ENCODE results near the gene DIP2A.

DIP2A gene

DNA sequence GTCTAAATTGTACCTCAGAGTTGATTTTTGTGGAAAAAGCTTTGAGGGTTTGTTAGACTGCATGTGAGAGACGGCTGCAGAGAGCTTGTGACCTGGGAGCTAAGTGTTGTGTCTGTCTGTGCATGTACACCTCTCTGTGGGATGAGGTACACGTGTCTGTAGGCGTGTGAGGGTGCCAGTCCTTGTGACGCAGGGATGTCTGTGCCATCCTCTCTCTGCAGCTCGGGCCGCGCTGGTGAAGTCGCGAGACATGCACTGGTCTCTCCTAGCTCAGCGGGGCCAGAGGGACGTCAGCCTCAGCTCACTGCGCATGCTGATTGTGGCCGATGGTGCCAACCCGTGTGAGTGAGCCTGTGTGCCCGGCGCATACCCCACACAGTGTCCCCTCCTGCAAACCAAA is 79.6 kb downstream of the DIP2A start:
- DNase-seq: no peak

- DNase-seq: no peak
Observed at GRCh38 chr21:46538851-46539666, 80.4 kb downstream of the DIP2A start.

DNA sequence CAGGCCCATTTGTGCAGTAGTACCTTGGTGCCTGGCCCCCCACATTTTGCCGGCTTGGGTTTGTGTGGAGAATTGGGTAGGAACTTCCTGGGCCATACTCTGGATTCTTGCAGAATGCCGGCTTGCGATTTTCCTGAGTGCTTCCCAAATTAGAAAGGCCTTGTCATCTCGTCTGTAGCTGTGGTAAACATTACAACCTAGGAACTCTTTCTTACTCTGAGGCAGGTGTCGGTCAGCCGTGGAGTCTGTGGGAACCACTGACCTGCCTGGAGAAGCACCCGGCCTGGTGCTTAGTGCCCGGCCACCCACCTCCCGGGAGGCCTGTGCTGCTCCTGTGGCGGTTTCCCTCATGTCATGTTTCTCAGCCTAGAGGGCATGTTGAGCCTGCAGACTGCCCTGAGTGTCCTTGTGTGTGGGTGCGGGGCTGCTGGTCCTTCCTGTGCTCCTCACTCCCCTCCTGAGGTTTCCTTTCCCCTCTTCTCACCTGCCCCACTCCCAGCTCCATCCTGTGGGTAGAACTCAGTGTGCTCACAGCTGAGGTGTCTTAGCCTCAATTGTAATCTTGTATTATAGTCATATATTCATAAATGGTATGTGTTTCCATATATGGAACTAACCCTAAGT is 81.5 kb downstream of the DIP2A start:
- no peak for DNase-seq

DNA sequence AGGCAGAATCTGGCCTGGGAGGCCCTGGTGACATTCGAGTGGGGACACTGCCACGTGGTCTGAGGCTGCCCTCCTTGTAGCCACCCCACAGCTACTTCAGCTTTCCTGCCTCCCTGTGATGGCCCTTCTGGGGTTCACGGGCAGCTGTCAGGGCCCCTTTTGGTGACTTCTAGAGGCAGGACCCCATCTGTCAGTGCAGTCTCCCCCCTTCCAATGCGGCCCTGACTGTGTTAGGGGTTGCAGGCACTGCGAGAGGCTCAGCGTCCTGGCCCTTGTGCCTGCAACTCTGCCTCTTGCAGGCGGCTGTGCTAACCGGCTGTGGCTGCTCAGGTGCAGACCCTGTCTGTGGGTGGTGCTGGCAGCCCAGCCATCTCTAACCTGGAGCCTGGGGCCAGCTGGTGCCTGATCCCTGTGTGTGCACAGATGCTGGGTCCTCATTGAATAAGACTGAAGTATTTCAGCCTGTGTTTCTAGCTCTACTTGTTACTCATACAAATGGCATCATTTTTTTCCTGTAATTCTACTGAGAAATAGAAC is 84.0 kb downstream of the DIP2A start:
- no peak for DNase-seq

DNA sequence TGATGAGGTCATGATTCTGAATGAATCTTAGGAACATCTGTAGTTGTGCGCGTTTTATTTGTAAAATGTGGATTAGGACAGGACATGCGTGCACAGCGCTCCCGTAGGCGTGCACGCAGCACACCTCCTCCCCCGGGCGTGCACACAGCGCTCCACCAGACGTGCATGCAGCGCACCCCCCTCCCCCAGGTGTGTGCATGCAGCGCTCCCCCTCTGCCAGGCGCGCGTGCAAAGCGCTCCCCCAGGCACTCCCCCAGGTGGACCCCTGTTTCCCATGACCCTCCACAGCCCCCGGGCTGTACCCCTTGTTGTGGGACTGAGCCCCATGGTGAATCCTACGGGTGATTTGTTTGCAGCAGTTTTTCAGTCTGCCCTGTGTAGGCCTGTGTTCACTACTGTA is 84.6 kb downstream of the DIP2A start:
- DNase-seq: no peak

- DNase-seq: no peak
Observed at GRCh38 chr21:46544003-46544402, 85.3 kb downstream of the DIP2A start.

DNA sequence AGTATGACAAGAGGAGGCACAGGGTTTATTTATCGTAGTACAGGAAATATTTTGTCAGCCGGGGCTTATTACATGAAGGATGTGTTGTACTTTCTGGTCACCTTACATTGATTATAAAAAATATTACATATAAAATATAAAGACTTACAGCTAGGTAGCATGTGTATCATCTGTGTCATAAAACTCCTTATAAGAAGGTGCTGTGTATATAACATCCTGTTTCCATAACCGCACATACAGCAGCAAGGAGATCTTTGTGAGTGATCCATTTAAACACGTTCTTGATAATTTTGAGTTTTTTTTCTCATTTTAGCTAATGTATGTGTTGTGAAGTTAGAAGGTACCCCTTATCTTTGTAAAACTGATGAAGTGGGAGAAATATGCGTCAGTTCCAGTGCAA is 86.1 kb downstream of the DIP2A start:
- no peak for DNase-seq

GRCh38 chr21:46545363-46545762 is 86.7 kb downstream of the DIP2A start:
- no peak for DNase-seq

- no peak for DNase-seq
Observed at GRCh38 chr21:46545911-46546310, 87.2 kb downstream of the DIP2A start.

- DNase-seq: no peak
Observed at GRCh38 chr21:46546799-46547198, 88.1 kb downstream of the DIP2A start.

DNA sequence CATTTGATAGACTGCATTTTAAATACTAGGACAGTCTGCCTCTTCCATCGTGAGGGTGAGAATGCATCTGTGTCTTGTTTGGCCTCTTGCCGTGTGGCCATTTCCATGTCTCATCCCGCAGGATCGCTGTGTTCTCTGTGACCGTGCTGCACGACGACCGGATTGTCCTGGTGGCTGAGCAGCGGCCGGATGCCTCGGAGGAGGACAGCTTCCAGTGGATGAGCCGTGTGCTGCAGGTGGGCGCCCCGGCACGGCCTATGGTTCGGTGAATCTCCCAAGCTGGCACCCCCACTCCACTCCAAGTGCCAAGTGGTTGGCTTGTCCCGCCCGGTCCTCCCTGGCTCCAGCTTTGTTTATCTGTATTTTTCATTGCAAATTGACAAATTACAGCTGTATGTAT is 91.0 kb downstream of the DIP2A start:
- no peak for DNase-seq

DNA sequence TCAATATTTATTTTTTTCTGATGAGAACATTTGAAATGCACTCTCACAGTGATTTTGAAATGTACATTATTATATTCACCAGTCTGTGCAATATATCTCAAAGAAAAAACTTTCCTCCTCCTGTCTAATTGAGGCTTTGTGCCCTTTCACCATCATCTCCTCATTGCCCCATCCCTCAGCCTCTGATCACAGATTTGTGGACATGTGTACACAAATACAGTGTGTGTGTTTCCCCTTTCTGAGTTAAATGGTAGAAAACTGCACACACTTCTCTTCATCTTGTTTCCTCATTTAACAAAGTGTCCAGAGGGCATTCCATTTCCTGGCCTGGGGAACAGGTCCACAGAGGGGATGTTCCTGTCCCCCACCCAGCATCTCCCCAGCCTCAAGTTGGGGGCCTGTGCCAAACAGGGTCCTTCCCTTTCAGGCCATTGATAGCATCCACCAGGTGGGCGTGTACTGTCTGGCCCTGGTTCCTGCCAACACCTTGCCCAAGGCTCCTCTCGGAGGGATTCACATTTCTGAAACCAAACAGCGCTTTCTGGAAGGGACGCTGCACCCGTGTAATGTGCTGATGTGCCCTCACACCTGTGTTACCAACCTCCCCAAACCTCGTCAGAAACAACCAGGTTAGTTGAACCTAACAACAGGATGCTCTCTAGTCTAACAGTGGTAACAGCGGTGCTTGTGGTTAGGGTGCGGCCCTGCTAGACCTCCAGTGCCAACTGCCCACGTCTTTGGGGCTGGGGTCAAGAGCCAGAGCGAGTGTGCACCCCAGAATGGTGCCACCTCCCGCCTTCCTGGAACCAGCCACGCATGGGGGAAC is 91.6 kb downstream of the DIP2A start:
- DNase-seq: no peak

GRCh38 chr21:46551636-46552241 is 93.0 kb downstream of the DIP2A start:
- DNase-seq: no peak

DNA sequence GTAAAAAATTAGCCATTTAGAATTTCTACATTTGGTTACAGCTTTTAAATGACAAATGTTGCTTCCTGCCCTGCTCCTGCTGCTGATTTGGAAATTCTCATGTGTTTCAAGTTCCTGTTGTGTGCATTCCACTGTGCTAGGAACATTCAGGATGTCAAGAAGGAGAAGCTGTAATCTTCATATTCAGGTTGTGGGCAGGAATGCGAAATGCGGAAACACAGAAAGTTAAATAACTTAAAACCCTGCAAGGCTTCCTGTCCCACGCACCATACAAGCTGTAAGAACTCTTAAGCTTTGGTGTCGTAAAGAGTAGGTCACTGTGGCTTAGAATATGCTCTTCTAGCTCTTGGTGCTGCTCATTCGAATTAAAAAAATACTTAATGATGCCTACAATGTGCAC is 93.6 kb downstream of the DIP2A start:
- DNase-seq: no peak

DNA sequence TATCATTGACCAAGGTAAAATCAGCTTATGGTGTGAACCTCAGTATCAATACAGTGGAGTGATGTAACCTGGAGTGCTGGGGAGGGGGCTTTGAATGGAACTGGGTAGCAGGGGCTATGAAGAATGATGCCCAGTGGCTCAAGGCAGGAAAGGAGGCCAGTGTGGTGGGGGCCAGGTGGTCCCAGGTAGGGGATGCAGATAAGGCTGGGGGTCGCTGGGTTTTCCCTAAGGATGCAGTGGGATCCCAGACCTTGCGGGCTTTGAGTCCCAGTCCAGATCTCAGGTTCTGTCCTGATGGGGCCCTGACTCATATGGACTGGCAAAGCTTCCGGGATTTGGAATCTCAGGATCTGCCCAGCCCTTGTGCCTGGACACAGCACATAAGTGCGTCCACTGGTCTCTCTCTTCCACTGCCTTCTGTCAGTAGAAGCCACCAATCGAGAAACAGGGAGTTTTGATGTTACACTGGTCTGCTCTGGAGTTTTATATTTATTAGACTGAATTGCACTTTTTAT is 94.2 kb downstream of the DIP2A start:
- DNase-seq: no peak

GRCh38 chr21:46553993-46554392 is 95.3 kb downstream of the DIP2A start:
- no peak for DNase-seq

- no peak for DNase-seq
Observed at GRCh38 chr21:46554431-46555224, 95.9 kb downstream of the DIP2A start.

- no peak for DNase-seq
Observed at GRCh38 chr21:46555225-46555617, 96.5 kb downstream of the DIP2A start.

- no peak for DNase-seq
Observed at GRCh38 chr21:46555678-46556077, 97.0 kb downstream of the DIP2A start.

DNA sequence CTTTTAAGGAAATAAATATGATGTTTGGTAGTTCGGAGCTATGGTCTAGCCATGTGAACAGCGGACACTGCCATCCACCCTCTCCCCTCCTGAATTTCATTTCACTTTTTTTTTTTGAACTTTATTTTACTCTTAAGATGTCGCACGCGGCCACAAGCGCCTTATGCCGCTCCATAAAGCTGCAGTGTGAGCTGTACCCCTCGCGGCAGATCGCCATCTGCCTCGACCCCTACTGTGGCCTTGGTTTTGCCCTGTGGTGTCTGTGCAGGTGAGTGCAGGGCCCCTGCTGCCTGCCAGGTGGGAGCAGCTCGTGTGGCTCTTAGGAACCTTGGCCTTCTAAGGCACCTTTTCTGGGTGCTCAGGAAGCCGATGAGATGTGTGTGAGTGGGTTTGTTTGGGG is 98.1 kb downstream of the DIP2A start:
- no peak for DNase-seq

GRCh38 chr21:46557469-46557868 is 98.8 kb downstream of the DIP2A start:
- DNase-seq: no peak

- DNase-seq: no peak
Observed at GRCh38 chr21:46557919-46558392, 99.3 kb downstream of the DIP2A start.
